Peyer's patch (tissue), 4 donors: ENCODE results near the gene ZNF70.
"Not testable (repeated sequence)": the region's sequence is repeated elsewhere in the genome, so short reads cannot be mapped to it uniquely, and the experiment has no call there.

ENCODE experiments used
- CTCF ChIP-seq, 6 experiments: fragments of 450-650 bp in 4 of 6; fragments of 200-600 bp in 2 of 6; sonication (generic) in 1 of 6; IDR thresholded peaks; one replicate each; pipeline ENCODE4 v1.5.1; 2017 to 2019; ENCODE audit warnings: antibody characterized with exemption in 6 of 6, mild to moderate bottlenecking in 3 of 6, moderate library complexity in 1 of 6
- POLR2A ChIP-seq, 2 donors: fragments of 450-650 bp; IDR thresholded peaks; one replicate each; pipeline ENCODE4 v1.5.1; 2017; ENCODE audit warnings: antibody characterized with exemption in 2 of 2, mild to moderate bottlenecking in 2 of 2, moderate library complexity in 2 of 2

- TF ChIP-seq POLR2A, CTCF (IDR thresholded peaks at IDR 0.05): not testable (repeated sequence)
Observed at GRCh38 chr22:23728108-23728507, 22.8 kb downstream of the ZNF70 start.
